Activated CD8-positive, alpha-beta T cell treated with anti-CD3 and anti-CD28 coated beads for 36 hours (primary cell): ENCODE data around the gene FAM236D. TPM values are rescaled to one million over a fixed set of nuclear protein-coding genes. Genes with fewer than 3 reads are reported as not detected.
A peak's percentile ranks its signal among the peaks of the same experiment; 100 is the strongest.
"Not testable (repeated sequence)": the region's sequence is repeated elsewhere in the genome, so short reads cannot be mapped to it uniquely, and the experiment has no call there.

Source experiments
- ATAC-seq: fragments of 200-7000 bp; cut with Tn5 transposase; one replicate; pipeline ENCODE4 v1.10.0; 2021; ENCODE audit warnings: mild to moderate bottlenecking, moderate library complexity
- CTCF ChIA-PET: fragments of 350-600 bp; sonication (Branson Sonifier 250); formaldehyde crosslinking; loops from one replicate; lab custom pipeline; 2021; ENCODE audit warnings: antibody characterized with exemption; lab: Charles Lee
- POLR2A ChIA-PET: fragments of 350-600 bp; sonication (Branson Sonifier 250); formaldehyde crosslinking; loops from one replicate; lab custom pipeline; 2021; ENCODE audit warnings: antibody characterized with exemption; lab: Charles Lee
- DNase-seq: peaks from one replicate; pipeline ENCODE4 v3.0.0-alpha.2; 2020
- H3K27ac Mint-ChIP-seq: one replicate; pipeline ENCODE4 v1.8.0; 2021; ENCODE audit warnings: mild to moderate bottlenecking, mixed read lengths
- H3K27me3 Mint-ChIP-seq: one replicate; pipeline ENCODE4 v1.8.0; 2021; ENCODE audit warnings: mixed read lengths
- H3K36me3 Mint-ChIP-seq: one replicate; pipeline ENCODE4 v1.8.0; 2021; ENCODE audit warnings: low read depth, mixed read lengths
- H3K4me1 Mint-ChIP-seq: one replicate; pipeline ENCODE4 v1.8.0; 2021; ENCODE audit warnings: low read depth, mixed read lengths
- H3K4me3 Mint-ChIP-seq: one replicate; pipeline ENCODE4 v1.8.0; 2021; ENCODE audit warnings: mild to moderate bottlenecking, moderate library complexity, mixed read lengths
- H3K9me3 Mint-ChIP-seq: one replicate; pipeline ENCODE4 v1.8.0; 2021; ENCODE audit warnings: mixed read lengths
- intact Hi-C: fragments of 100-400 bp; cut with micrococcal nuclease; formaldehyde crosslinking; loops from one replicate; pipeline ENCODE4 v1.10.0; 2022
- total RNA-seq, 2 experiments: library from RNA; stranded (reverse); gene quantifications; one replicate each; pipeline ENCODE4 v1.2.3, GENCODE V29; 2021

FAM236D gene
- not detected for total RNA-seq

DNA sequence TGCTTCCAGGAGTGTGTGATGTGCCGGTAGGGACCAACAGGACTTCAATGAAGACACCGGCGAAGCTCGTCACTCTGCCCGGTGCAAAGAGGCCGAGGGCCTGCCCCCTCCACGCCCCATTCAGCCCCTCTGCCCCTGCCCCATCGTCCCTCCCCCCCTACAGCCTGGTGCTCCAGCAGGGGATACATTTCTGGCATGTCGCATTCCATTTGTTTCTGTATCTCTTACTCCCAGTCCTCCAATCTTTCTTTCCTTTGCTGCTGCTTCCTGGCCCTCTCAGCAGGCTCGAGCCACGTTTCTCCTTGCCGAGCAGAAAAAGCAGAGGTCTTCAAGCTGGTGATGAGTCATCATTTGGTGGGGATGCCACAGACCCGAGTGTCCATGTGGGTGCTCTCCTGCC lies at the start of gene FAM236D:
TSS of gene FAM236D (minus strand) at position 101 of the 400 bp plus-strand sequence. CDS start at position 1, 100 bp downstream.
- H3K27ac Mint-ChIP-seq, H3K9me3 Mint-ChIP-seq, CTCF ChIA-PET, H3K36me3 Mint-ChIP-seq, H3K4me1 Mint-ChIP-seq, ATAC-seq, H3K4me3 Mint-ChIP-seq, intact Hi-C loops, POLR2A ChIA-PET, H3K27me3 Mint-ChIP-seq, DNase-seq: not testable (repeated sequence)

DNA sequence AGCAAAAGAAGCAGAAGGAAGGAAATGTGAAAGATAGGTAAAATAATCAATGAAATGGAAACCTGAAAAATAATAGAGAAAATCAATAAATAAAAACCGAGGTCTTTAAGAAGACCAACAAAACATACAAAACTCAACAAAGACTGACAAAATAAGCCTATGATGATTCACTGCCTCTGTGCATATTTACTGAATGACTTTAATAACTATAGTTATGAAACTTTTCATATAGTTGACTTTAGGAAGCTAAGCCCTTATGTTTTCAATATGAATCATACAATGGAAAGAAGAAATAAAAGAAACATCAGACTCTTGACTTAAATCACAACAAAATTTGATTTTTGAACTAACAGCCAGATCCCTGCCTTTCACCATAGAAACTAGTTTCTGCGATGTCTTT lies 29.5 kb upstream of the FAM236D start:
- H3K27ac Mint-ChIP-seq, H3K36me3 Mint-ChIP-seq, CTCF ChIA-PET, intact Hi-C loops, DNase-seq, POLR2A ChIA-PET, H3K4me3 Mint-ChIP-seq, H3K27me3 Mint-ChIP-seq, H3K4me1 Mint-ChIP-seq, ATAC-seq, H3K9me3 Mint-ChIP-seq: not testable (repeated sequence)

DNA sequence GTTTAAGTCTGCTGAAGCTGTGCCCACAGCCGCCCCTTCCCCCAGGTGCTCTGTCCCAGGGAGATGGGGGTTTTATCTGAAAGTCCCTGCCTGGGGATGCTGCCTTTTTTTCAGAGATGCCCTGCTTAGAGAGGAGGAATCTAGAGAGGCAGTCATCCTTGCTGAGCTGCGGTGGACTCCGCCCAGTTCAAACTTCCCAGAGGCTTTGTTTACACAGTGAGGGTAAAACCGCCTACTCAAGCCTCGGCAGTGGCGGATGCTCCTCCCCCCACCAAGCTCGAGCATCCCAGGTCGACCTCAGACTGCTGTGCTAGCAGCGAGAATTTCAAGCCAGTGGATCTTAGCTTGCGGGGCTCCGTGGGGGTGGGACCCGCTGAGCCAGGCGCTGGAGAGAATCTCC lies 22.7 kb upstream of the FAM236D start:
- ATAC-seq, POLR2A ChIA-PET, H3K9me3 Mint-ChIP-seq, H3K27ac Mint-ChIP-seq, H3K27me3 Mint-ChIP-seq, CTCF ChIA-PET, intact Hi-C loops, DNase-seq, H3K4me3 Mint-ChIP-seq, H3K36me3 Mint-ChIP-seq, H3K4me1 Mint-ChIP-seq: not testable (repeated sequence)

DNA sequence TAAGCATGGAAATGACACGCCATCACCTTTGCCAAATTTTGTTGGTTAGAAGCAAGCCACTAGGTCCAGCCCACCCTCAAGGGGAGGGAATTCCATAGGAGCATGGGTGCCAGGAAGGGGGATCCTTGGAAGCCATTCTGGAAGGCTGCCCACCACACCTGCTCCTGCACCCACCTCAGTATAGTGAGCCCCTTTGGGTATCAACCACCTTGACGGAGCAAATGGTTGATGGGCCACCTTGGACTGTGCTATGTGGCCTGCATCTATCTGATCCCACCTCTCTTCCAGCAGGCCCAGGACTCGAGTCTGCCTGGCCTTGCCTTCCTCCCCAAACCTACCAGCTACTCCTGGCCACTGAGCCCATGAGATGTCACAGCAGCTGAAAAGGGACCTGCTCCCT lies 17.6 kb downstream of the FAM236D start:
- H3K4me1 Mint-ChIP-seq, H3K4me3 Mint-ChIP-seq, intact Hi-C loops, POLR2A ChIA-PET, H3K9me3 Mint-ChIP-seq, H3K36me3 Mint-ChIP-seq, H3K27me3 Mint-ChIP-seq, DNase-seq, H3K27ac Mint-ChIP-seq, ATAC-seq, CTCF ChIA-PET: not testable (repeated sequence)

DNA sequence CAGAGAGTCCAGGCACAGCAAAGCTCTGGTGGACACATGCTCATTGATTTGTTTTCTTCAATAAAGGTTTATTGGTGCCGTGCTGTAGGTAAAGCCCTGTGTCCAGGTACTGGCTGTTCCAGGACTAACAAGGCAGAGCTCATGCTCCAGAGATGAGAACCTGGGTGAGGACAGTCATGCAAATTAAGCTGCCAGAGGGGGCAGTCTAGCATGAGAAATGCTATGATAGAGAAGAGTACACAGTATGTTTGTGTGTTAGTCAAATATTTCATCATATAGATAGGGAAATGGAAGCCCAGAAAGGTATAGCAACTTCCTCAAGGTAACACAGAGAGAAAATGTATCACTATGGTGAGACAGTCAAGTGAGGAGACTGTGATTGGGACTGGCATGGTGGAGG lies 19.9 kb downstream of the FAM236D start:
- DNase-seq, ATAC-seq, H3K9me3 Mint-ChIP-seq, intact Hi-C loops, H3K4me3 Mint-ChIP-seq, H3K27me3 Mint-ChIP-seq, H3K36me3 Mint-ChIP-seq, POLR2A ChIA-PET, CTCF ChIA-PET, H3K27ac Mint-ChIP-seq, H3K4me1 Mint-ChIP-seq: not testable (repeated sequence)

DNA sequence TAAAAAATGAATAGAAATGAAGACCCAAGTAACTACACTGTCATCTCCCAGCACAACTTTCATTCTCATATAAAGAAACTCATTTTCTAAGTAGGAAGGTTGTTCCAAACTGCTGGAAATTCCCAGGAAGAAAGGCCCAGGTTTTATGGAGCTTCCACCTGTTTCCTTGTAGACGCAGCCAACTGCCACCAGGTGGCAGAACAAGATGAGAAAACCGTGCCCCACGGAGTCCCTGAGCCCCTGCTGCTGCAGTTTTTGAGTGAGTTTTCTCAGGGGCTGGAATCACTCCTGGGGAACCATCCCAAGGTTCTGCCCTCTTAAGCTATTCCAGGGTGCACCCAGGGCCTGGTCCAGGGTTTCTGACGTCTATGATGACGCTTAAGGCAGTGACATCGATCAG lies 24.0 kb downstream of the FAM236D start:
- intact Hi-C loops, H3K27ac Mint-ChIP-seq, H3K4me3 Mint-ChIP-seq, DNase-seq, POLR2A ChIA-PET, H3K27me3 Mint-ChIP-seq, CTCF ChIA-PET, H3K9me3 Mint-ChIP-seq, H3K36me3 Mint-ChIP-seq, H3K4me1 Mint-ChIP-seq, ATAC-seq: not testable (repeated sequence)

DNA sequence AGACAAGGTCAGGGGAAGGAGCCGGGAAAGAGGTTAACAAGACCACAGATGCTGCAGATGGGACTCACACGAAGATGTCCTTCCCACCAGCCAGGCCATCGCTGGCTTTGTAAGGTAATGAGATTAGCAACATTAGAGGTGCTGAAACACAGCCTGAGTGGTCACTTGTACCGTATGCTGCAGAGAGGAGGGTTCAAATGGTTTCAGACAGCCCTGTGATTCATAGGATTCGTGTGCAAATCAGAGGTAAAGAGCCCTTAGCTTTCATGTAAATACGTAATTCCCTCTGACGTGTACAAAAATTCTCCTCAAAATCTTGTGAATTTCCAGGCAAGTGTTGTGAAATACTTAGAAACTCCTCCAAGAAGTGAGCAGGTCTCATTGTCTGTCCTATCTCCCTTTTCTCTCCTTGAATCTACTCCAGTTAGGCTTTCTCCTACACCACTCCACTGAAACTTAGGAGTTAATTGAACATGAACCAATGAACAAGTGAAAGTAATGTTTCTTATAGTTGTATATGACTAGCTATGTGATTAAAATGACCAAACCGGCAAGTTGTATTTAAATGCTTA lies 24.6 kb downstream of the FAM236D start:
- intact Hi-C loops, H3K27ac Mint-ChIP-seq, DNase-seq, POLR2A ChIA-PET, H3K4me3 Mint-ChIP-seq, CTCF ChIA-PET, H3K4me1 Mint-ChIP-seq, ATAC-seq, H3K9me3 Mint-ChIP-seq, H3K27me3 Mint-ChIP-seq, H3K36me3 Mint-ChIP-seq: not testable (repeated sequence)

DNA sequence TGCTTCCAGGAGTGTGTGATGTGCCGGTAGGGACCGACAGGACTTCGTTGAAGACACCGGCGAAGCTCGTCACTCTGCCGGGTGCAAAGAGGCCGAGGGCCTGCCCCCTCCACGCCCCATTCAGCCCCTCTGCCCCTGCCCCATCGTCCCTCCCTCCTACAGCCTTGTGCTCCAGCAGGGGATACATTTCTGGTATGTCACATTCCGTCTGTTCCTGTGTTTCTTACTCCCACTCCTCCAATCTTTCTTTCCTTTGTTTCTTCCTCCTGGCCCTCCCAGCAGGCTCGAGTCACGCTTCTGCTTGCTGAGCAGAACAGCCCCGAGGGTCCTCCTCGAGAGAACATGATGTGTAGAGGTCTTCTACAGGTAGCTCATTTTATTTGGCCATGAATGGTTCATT lies 25.4 kb downstream of the FAM236D start, which contains the start of gene FAM236B:
TSS of gene FAM236B (minus strand) at position 101 of the 400 bp plus-strand sequence. CDS start at position 1, 100 bp downstream.
- H3K9me3 Mint-ChIP-seq, H3K4me1 Mint-ChIP-seq, H3K27ac Mint-ChIP-seq, H3K36me3 Mint-ChIP-seq, CTCF ChIA-PET, POLR2A ChIA-PET, ATAC-seq, intact Hi-C loops, H3K27me3 Mint-ChIP-seq, H3K4me3 Mint-ChIP-seq, DNase-seq: not testable (repeated sequence)

DNA sequence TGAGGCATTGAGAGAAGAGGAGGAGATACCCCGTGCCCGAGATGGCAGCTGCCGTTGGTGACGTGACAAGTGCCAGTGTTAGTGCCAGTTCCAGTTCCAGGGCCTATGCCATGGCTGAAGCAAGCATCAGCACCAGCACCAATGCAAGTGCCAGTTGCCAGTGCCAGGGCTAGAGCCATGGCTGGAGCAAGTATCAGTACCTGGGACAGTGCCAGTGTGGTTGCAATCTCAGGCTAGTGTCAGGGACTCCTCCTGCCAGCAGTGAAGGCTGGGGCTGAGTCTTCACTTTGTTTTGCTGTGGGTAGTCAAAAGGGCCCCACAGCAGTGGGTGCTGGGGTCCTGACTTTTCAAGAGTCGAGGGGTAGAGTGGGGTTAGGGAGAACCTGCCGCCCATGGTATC lies 29.9 kb downstream of the FAM236D start:
- CTCF ChIA-PET, POLR2A ChIA-PET, ATAC-seq, H3K36me3 Mint-ChIP-seq, H3K4me1 Mint-ChIP-seq, H3K27ac Mint-ChIP-seq, H3K27me3 Mint-ChIP-seq, H3K9me3 Mint-ChIP-seq, H3K4me3 Mint-ChIP-seq, DNase-seq, intact Hi-C loops: not testable (repeated sequence)

DNA sequence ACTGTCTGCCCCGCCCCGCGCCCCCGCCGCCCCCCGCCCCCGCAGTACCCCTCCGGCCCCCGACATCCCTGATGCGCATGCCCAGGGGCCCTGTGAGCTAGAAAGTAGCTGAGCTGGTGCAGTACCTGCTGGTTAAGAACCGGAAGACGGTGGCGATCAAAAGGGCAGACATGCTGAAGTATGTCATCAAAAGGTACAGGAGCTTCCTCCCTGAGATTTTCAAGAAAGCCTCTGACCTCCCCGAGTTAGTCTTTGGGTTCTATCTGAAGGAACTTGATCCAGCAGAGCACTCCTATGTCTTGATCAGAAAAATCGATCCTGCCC lies 30.6 kb downstream of the FAM236D start:
- H3K4me3 Mint-ChIP-seq, CTCF ChIA-PET, H3K27ac Mint-ChIP-seq, H3K27me3 Mint-ChIP-seq, H3K36me3 Mint-ChIP-seq, POLR2A ChIA-PET, intact Hi-C loops, DNase-seq, H3K4me1 Mint-ChIP-seq, H3K9me3 Mint-ChIP-seq: not testable (repeated sequence)
- peak; percentile 84 for ATAC-seq

DNA sequence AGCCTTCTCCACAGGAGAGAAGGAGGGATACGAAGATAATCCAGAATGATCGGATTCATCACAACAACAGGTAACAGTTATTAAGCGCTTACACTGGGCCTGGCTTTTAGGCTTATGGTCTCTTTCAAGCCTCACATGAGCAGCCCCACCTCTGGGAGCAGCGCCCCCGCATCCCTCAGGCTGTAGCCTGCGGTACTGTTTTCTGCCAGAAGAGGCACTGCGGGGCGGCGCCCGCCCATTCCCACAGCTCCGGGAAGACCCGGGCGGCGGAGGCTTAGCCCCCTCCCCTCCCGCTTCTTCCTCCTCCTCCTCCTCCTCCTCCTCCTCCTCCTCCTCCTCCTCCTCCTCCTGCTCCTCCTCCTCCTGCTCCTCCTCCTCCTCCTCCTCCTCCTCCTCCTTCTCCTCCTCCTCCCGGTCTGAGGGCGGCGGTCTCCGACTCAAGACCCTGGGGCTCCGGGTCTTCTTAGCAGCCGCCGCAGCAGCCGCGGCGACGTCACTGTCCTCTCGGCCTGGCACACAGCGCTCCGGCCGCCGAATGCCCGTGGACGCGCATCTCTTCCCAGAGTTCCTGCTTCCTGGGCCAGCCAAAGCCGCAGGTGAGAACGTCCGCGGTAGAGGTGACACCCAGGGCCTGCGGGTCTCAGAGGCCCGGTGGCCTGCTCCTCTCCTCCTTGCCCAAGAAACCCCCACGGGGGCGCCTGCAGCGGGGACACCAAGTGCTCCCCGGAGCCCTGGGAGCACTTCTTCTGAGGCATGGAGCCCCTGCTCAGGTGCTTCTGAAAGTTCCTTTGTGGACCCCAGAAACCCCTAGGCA lies 31.1 kb downstream of the FAM236D start, which contains the start of gene DMRTC1B:
TSS of gene DMRTC1B (plus strand) at position 238 of the 814 bp plus-strand sequence. CDS start 68,246 bp downstream, outside the sequence.
- peak; percentile 88 for ATAC-seq
- H3K36me3 Mint-ChIP-seq, DNase-seq, H3K4me3 Mint-ChIP-seq, H3K27me3 Mint-ChIP-seq, H3K9me3 Mint-ChIP-seq, intact Hi-C loops, POLR2A ChIA-PET, CTCF ChIA-PET, H3K27ac Mint-ChIP-seq, H3K4me1 Mint-ChIP-seq: not testable (repeated sequence)

DNA sequence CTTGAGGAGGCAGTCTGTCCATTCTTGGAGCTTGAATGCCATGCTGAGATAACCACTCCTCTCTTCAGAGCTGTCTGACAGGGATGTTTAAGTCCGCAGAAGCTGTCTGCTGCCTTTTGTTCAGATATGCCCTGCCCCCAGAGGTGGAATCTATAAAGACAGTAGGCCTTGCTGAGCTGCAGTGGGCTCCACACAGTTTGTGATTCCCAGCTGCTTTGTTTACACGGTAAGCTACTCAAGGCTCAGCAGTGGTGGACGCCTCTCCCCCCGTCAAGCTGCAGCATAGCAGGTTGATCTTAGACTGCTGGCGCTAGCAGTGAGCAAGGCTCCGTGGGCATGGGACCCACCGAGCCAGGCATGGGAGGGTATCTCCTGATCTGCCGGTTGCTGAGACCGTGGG lies 47.6 kb downstream of the FAM236D start:
- H3K27ac Mint-ChIP-seq, intact Hi-C loops, POLR2A ChIA-PET, H3K9me3 Mint-ChIP-seq, ATAC-seq, H3K27me3 Mint-ChIP-seq, H3K4me3 Mint-ChIP-seq, CTCF ChIA-PET, H3K4me1 Mint-ChIP-seq, DNase-seq, H3K36me3 Mint-ChIP-seq: not testable (repeated sequence)
